Right hindlimb (tissue), 1 donor: ENCODE measurements around the gene CFAP100.

Experiments
- DNase-seq: peaks from one replicate; pipeline ENCODE4 v3.0.0-alpha.2; 2018

CFAP100 gene

DNA sequence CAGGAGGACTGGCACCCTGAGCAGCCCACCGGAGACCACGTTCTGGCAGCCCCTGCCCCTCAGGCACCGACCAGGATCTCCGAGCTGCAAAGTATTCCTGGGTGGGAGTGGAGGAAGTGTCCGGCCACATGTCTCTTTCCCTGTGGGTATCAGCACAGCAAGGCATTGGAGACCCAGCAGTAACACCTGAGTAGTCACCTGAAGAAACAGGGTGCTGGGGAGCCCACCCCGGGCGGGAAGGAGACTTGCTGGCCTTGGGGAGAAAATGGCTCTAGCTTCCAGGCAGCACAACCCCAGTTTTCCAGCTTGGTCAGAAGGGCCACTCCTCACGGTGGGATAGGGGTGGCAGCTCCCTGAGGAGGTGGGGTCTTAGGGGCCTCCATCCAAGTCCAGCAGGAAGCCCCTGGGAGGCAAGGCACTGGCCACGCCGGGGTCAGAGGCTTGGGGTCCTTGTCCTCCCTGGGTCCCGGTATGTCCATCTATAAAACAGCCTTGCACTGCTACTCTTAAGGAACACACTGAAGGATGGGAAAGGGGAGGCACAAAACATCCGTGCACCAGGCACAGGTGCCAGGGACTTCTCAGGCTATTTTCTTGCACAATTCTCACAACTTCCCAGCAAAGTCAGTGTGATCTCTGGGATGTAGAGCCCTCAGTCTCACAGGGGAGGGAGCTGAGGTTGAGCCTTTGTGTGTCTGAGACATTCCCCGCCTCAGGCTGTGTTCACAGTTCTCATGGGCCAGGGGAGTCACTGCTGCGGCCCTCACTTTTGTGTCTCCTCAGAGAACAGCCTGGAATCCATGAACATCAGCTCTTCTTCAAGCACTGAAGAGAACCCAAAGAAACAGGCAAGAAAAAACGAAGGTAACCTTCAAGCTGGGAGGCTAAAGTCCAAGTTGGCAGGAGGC is 11.9 kb downstream of the CFAP100 start:
- DNase-seq: no peak

DNA sequence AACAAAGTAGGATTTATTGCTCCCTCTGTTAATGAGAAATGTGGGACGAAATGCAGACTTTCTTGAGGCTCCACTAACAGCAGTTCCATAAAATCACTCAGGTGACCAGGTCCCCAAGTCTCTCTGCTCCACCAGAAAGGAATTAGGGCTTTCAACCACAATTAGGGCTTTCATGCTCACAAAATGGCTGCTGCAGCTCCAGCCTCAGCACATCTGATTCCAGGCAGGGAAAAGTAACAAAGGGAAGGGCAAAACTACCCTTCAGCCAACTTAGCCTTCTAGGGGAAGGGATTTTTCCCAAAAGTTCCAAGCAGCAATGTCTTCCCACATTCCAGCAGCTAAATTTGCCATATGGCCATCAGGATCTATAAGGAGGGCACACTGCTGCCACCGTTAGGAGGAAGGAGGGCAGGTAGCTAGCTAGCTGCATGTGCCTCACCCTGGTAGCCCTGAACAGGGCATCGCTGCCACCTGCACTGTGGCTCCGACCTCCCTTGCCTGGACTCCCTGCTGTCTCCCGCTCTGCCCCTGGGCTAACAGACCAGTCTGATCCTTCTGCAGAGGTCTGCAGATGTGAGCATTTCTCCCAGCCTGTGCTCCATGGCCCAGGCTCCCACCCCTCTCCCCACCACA is 12.8 kb downstream of the CFAP100 start:
- no peak for DNase-seq

DNA sequence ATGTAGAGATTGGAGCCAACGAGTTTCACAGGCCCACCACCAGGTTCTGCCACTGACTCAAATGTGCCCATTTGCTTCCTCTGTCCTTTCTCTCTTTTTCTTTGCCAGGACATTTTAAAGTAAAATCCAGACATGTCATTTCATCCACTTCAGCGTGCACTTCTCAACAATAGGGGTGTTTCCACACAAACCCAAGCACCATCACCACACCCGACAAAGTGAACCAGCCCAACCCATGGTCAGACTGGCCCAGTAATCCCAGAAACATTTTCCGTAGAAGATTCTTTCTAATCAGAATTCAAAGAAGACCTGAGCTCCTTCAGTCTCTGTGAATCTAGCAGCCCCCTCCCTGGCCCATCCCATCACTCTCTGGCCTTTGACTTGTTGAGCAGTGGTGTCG is 13.4 kb downstream of the CFAP100 start:
- DNase-seq: no peak

DNA sequence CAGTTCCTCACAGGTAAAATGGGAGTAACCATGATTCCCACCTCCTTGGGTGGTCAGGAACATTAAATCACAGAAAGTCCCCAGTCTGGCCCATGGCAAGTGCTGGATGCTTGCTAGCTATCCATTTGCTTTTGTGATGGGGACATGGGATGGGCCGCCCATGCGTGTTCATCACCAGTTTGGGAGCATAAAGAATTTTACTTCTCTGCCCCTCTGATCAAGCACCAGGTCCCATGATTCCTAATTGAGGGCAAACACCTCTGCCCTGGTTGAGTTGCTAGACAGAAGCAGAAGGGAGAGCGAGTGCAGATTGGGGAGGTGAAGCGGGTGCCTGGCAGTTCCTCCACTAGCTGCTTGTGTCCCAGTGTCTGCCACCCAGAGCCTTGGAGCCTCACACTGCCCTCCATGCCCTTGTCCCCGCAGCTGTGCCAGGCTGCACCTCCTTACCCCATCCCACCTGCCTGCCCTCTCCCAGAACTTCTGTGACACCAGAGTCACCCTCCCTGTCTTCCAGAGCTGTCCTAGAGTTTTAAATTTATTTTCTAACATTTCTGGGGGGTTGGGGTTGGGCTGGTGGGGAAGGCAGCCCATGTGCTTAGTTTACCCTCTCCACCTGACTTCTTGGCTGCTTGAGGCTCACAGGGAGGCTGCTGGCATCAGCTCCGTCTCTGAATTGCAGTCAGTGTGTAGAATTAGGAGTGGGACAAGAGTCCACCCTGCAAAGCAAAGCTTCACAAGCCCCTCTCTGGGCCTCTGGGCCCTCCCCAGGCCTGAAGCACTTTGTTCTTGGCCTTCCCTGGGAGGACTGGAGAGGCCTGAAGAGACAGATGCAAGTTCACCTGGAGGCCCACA is 18.4 kb downstream of the CFAP100 start:
- DNase-seq: no peak

DNA sequence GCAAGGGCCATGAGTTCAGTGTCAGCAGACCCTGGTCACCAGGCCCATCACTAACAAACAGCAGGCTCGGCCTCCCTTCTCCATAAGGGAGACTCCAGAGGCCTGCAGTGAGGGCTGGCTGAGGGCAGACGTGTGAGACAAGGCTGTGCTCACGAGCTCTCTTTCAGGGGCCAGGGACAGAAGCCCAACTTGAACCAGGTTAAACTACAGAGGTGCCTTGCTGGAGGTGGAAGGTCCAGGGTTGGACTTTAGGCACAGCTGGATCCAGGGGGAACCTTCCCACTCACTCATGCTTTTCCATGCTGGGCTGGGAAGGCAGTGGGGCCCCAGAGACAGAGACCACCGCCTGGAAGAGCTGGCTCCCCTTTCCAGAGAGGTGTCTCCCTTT is 19.0 kb downstream of the CFAP100 start:
- DNase-seq: no peak

DNA sequence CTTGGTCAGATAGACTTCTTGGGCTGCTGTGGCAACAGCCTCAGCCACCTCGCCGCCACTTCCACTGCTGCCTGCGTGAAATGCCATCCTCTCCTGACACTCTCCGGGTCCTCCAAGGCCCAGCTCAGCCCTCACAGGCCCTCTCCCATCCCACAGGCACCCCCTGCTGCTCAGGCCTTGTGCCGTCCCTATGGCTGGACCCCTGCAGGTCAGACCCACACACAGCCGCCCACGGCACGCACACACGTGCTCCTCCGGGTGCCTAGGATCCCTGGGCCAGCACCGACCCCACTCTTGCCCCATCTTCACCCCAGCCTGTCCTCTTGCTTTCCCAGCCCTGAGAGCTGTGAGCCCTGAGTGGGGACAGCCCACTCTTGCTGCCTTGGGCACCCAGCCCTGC is 19.7 kb downstream of the CFAP100 start:
- DNase-seq: no peak

DNA sequence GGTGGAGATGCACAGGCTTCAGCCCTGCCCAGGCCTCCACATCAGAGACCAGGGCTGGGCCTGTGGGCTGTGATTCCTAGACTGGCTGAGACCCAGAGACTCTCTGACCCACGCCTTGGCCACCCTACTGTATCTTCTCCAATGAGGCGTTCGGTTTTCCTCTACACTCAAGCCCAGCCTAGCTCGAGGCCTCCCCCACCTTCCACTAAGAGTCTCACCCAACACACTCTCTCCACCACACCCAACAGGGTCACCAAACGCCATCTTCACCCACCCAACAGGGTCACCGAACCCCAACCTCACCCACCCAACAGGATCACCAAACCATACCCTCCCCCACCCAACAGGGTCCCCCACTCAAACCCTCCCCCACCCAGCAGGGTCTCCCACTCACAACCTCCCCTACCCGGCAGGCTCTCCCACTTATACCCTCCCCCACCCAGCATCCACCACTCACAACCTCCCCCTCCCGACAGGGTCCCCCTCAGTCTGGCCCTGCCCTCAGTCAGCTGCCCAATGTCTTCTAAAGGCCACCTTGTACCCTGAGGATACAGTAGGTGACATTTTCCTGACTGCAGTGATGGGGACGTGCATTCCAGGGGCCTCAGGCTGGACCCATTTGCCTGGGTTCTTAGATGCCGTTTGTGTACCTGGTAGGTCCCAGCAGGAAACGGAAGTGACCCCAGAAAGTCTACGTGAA is 20.4 kb downstream of the CFAP100 start:
- DNase-seq: no peak

DNA sequence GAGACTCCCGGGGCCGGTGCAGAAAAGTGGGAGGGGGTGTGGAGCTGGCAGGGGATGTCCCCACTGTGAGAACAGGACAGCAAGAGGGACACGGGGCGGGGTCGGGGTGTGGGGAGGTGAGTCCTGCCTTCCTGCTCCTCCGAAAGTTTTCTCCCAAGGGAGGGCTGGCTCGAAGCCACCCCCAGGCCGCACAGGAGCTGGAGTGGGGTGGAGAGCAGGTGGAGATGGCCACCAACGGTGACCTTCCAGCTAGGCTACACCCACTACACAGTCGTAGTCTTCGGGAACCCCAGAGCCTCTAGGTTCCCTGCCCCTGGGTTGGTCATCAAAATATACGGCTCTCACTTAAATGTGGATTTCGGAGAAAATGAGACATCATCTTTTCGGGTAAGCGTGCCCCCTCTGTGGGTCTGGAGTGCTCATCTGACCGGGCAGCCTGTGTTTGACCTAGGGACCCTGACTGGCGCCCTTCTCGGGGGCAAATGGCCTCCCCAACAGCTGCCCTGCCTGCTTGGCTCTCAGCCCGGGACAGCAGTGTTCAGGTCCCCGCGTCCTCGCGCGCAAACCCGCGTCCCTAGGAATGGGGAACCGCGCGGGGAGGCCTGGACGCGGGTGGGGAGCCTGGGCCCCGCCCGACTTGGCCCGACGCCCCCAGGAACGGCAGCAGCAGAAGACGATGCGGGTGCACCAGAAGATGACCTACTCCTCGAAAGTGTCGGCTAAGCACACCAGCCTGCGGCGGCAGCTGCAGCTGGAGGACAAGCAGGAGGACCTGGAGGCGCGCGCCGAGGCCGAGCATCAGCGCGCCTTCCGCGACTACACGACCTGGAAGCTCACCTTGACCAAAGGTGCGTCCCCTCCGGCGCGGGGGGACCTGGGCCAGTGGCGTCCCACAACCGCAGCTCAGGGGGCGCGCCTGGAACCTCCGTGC is 21.2 kb downstream of the CFAP100 start:
- no peak for DNase-seq

DNA sequence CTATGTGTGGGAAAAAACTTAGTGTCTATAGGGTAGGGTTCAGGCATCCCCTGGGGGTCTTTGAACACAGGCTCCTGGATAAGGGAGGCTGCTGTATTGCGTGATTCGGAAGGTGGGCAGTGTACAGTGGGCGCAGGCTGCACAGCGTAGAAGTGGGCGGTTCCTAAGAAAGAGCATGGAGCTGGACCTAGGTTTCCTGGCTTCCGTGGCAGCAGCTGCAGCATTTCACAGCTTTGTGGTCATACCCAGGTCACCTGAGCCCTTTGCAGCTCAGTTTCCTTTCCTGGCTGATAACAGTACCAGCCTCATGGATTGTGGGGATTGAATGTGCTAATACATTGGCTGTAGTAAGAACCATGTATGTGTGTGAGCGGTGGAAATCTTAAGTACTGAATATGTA is 22.2 kb downstream of the CFAP100 start:
- no peak for DNase-seq

DNA sequence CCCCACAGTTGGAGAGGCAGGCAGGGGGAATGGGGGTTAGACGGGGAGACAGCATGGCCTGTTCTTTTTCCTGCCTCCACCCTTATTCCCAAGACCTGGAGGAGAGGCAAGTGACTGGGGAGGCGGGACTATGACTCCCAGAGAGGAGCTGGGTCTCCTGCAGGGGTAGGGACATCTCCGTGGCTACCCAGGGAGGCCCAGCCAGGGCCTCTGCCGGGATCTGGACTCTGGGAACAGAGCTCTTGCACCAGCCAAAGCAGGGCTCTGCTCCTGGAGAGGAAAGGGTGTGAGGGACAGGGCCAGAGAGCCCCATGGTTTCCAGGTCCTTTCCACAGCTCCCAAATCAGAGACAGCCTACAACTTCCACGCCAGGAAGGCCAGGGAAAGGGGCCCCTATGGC is 22.8 kb downstream of the CFAP100 start:
- DNase-seq: no peak

DNA sequence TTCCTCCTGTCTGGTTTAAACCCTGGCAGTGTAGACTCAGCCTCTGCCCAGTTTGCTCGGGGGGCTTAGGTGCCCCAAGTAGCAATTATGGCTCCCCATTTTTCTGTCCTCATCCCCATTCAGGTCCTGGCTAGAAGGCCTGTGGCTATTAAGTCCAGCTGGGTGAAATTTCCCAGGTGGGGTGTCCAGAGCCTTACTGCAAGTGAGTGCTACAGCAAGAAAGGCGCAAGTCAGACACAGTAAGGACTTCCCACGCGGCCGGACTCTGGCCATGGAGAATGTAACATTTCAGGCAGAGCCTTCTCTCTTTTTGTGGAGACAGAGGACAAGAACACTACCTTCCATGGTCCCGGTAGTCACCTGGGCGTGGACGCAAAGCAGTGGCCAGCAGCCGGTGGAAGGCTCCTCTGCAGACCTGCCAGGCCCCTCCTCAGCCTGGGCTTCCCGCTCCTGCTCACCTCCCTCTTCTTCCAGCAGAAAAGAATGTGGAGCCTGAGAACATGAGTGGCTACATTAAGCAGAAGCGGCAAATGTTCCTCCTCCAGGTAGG is 23.3 kb downstream of the CFAP100 start:
- DNase-seq: no peak

DNA sequence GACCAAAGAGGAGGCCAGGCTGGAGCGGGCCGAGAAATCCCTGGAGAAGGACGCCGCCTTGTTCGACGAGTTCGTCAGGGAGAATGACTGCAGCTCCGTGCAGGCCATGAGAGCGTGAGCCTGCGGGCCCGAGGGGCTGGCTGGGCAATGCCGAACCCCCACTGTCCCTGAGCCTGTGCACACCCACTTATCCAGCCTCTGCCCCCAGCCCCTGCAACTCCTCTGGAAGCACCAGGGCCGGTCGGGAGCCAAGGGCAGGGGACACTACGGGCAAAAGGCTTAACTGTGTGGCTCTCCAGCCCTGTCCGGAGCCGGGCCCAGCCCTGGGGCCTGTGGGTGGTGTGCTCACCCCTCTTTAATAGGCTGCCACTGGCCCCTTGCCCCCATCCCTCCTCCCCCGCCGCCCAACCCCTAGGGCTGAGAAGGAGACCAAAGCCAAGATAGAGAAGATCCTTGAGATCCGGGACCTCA is 24.0 kb downstream of the CFAP100 start:
- DNase-seq: no peak

DNA sequence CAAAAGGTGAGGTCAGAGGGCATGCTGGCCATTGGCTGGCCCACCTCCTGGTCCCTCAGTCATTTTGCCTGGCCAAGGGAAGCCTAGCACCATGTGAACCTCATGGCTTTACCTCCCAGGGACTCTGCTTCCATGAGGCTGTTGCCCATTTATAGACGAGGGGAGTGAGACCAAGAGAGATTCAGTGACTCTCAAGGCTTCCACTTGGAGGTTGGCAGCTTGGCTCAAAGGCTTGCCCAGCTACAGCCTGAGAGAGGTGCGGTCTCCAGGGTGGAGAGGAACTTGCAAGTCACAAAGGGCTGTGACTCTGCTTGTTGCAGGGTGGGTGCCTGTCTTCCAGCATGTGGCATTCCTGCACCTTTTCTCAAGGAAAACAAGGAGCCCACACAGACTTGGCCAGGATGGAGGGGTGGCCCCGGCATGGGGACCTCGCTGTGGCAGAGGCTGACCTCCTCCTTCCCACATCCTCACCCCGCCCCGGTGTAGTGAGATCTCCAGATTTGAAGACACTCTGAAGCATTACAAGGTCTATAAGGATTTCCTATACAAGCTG is 24.5 kb downstream of the CFAP100 start:
- no peak for DNase-seq

DNA sequence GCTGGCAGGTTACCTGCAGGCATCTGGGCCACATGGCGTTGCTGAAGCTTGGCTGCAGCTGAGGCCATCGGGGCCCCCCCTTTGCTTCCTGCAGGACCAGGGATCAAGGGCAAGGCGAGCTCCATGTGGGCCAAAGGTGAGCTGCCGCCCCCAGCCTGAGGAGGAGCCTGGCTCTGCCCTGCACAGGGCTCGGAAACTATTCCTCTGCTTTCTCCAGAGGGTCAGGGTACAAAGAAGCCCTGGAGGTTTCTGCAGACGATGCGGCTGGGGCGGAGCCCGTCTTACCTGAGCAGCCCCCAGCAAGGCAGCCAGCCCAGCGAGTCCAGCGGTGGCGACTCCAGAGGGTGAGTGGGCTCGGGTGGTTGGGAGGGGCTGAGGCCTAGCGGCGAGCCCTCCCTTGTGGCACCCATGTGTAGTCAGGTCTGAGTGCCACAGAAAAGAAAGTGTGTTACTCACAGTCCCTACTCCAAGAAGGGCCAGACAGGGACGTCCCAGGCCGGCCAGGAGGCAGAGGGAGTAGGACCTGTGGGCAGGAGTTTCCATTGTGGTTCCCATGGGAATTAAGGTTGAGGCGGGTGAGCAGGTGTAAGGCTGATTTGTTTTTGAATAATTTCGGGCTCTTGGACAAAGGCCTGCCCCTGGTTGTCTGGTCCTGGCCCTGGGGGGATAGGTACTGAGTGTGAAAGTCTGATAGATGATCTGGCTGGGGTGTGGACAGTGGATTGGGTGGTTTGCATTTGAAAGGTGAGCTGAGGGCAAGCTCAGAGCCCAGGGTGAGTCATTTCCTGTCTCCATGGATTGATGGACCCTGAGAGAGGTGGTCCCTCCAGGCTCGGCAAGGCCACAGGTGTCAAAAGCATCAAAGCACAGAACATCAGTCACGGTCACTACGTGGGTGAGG is 25.4 kb downstream of the CFAP100 start:
- no peak for DNase-seq

DNA sequence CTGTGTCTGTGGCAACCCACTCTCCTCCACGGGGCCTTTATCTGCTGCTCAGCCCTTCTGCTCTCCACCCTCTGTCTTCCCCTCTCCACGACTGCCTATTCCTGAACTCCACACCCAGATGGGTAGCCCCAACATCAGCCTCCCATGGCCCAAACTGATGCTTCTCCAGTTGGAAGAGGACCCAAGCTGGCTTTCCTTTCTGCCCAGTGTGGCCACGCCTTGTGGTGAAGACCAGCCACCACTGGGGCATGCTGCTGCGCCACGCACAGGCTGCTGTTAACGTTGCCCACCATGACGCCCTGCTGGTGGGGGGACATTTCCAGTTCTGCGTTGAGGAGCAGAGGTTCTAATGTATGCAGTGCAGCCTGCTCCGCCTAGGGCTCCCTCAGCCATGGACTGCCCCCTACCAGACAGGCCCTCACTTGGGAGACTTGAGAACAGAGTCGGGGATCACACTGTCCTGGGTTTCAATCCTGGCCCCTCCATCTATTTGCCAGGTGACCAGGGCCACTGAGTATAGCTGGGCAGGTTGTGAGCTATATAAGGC is 26.9 kb downstream of the CFAP100 start:
- no peak for DNase-seq

DNA sequence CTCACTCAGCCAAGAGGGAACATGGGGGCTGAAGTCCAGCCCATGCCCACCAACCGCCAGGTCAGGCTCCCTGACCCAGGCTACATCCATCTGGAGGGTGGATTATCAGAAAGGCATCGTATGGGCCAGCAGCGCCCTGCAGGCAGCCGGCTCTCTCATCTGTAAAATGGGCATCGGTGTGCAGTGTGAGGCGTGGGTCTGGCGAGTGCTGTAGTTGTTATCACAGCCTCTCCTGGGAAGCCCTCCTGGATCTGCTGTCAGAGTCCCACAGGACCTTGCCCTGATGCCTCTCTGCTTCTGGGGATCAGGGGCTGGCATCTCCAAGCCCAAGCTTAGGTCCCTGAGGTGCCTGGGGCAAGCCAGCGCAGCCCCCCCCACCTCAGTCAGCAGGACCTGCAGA is 27.4 kb downstream of the CFAP100 start:
- DNase-seq: no peak

DNA sequence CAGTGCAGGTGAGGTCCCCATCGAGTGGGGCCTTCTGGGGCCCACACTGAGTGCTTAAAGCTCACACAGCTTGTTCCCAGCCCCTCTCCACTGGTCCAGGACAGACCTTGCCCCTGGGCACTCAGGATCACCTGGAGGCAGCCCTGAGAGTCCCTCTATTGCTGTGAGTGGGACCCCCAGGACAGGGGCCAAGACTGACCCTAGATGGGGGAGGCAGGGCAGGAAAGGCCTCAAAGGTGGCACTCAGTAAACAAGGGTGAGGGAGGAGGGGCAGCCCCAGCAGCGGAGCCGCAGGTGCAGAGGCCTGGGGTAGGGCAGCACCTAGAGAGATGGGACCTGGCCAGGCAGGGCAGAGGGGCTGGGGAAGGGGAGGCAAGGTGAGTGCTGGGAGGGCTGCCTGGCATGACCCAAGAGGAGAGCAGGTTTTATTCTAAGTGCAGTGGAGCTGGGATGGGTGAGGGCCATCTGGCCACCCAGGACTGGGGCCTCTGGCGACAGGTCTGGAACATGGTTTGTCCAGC is 27.9 kb downstream of the CFAP100 start:
- DNase-seq: no peak

DNA sequence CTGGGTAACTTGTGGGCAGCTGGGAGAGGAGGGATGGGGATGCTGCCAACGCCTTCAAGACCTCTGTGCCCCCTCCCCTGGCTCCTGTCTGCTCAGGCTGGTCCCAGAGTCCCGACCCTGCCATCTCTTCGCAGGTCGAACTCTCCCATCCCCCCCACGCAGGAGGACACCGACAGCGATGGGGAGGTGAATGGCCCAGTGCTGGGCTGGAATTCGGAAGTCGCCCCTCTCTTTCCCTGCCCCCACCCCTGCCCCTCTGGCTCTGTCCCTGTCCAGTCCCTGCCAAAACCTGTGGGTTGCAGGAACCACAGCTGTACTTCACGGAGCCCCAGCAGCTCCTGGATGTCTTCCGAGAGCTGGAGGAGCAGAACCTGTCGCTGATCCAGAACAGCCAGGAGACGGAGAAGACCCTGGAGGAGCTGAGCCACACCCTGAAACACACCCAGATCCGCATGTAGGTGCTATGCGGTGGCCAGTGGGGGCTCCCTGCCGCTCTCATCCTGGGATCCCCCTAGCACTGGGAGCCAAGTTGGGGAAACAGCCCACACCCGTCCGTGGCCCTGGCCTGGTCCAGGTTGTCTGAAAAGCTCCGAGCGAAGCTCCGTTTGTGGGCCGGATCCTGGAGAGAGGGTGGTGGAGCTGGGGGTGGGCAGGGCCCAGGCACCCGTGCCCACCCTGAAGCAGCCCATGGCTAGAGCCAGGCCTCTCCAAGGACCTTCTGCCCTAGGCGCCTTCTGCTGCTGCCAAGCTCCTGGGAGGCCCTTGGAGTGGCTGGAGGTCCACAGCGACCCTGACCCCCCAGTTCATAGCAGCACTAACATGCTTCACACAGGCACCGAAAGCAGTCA is 28.7 kb downstream of the CFAP100 start:
- DNase-seq: no peak
